ENCODE data around the gene PPM1H.

PPM1H gene

DNA sequence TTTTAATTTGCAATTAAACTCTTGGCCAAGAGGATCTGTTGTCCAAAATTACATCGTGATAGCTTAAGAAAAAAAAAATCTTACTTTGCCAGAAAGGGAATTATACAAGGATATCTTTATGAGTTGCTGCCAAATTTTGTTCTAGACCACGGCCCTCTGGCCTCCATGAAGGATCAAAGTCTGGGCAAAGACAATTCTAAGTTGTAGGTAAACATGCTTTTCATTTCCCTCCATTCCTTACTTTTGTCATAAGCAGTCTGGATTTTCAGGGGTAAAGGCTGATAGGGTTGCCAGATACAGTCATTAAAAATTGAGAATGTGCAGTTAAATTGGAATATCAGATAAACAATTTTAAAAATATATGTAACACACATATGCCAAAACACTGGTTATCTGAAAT is 333.2 kb downstream of the PPM1H start:
- no peak for TF ChIP-seq CTCF (IDR thresholded peaks at IDR 0.05; ENCODE audit: borderline replicate concordance, insufficient read depth, low read depth, low read length)
- no peak overlapping the region for H3K4me3 ChIP-seq (ENCODE audit: low read depth, low read length)

- H3K4me3 ChIP-seq (ENCODE audit: low read depth, low read length) = no peak overlapping the region
- TF ChIP-seq CTCF (IDR thresholded peaks at IDR 0.05; ENCODE audit: borderline replicate concordance, insufficient read depth, low read depth, low read length) = no peak
These were observed 335.0 kb downstream of the PPM1H start for GRCh38 chr12:62599854-62600437.

GRCh38 chr12:62598846-62599245 is 336.1 kb downstream of the PPM1H start:
- no peak for TF ChIP-seq CTCF (IDR thresholded peaks at IDR 0.05; ENCODE audit: borderline replicate concordance, insufficient read depth, low read depth, low read length)
- H3K4me3 ChIP-seq (ENCODE audit: low read depth, low read length) = no peak overlapping the region

DNA sequence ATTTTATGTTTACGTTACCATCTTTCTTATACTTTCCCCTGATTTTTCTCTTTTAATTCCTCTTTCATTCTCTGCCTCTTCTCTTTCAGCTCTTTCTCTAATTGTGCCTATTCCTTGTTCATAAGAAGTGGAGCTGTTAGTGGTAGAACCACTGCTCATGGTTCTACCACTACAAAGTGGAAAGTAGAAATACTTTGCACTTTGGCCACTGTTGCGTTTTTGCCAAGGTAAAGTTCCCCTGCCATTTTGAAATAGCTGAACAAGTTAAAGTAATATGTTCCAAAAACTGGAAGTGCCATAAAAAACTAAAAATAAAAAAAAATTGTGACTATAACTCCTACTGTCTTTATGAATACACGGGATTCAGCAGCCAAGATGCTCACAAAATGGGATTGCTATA is 337.7 kb downstream of the PPM1H start:
- H3K4me3 ChIP-seq (ENCODE audit: low read depth, low read length) = no peak overlapping the region
- no peak for TF ChIP-seq CTCF (IDR thresholded peaks at IDR 0.05; ENCODE audit: borderline replicate concordance, insufficient read depth, low read depth, low read length)

All from GM12875 (cell line).